Esophagus muscularis mucosa (tissue), 4 donors: Measurements from ENCODE around the gene TMEM131. TPM values are rescaled to one million over a fixed set of nuclear protein-coding genes. Genes with fewer than 3 reads are reported as not detected.

Source experiments
- DNase-seq: peaks from one replicate; pipeline ENCODE4 v3.0.0-alpha.2; 2017; ENCODE audit errors: extremely low spot score
- H3K27ac ChIP-seq, 4 donors: fragments of 200-600 bp; sonication (generic); replicated peaks in 1 of 4; 1 replicate in 3 of 4; 2 replicates in 1 of 4; pipeline ENCODE4 v1.5.1; 2016 to 2019; ENCODE audit warnings: mild to moderate bottlenecking in 1 of 4
- H3K27me3 ChIP-seq, 4 donors: fragments of 200-600 bp; sonication (generic); one replicate each; pipeline versions ENCODE4 v1.5.1 to v1.6.0; 2016 to 2019
- H3K36me3 ChIP-seq, 4 donors: fragments of 200-600 bp; sonication (generic); one replicate each; pipeline ENCODE4 v1.5.1; 2016 to 2019
- H3K4me1 ChIP-seq, 4 donors: fragments of 200-600 bp; sonication (generic); one replicate each; pipeline ENCODE4 v1.5.1; 2016 to 2019
- H3K4me3 ChIP-seq, 4 donors: fragments of 200-600 bp; sonication (generic); 1 replicate in 2 of 4; 2 replicates in 2 of 4; pipeline ENCODE4 v1.5.1; 2016 to 2019; ENCODE audit warnings: mild to moderate bottlenecking in 4 of 4, moderate library complexity in 1 of 4
- H3K9me3 ChIP-seq, 4 donors: fragments of 200-600 bp; sonication (generic); 1 replicate in 3 of 4; 2 replicates in 1 of 4; pipeline ENCODE4 v1.5.1; 2016 to 2019
- CTCF ChIP-seq, 3 experiments: fragments of 200-600 bp in 2 of 3; fragments of 450-650 bp in 1 of 3; sonication (generic) in 2 of 3; IDR thresholded peaks; one replicate each; pipeline ENCODE4 v1.5.1; 2017 to 2019; ENCODE audit warnings: antibody characterized with exemption in 3 of 3, mild to moderate bottlenecking in 2 of 3, moderate library complexity in 1 of 3
- EP300 ChIP-seq: sonication (generic); formaldehyde crosslinking; IDR thresholded peaks from one replicate; pipeline ENCODE4 v1.6.1; 2017; ENCODE audit warnings: antibody characterized with exemption
- POLR2A ChIP-seq: fragments of 450-650 bp; IDR thresholded peaks from one replicate; pipeline ENCODE4 v1.6.1; 2017; ENCODE audit warnings: antibody characterized with exemption, moderate library complexity, mild to moderate bottlenecking, low read depth
- POLR2AphosphoS5 ChIP-seq, 2 donors: sonication (generic); formaldehyde crosslinking; IDR thresholded peaks; one replicate each; pipeline ENCODE4 v1.6.1; 2017; ENCODE audit warnings: antibody characterized with exemption in 2 of 2
- WGBS: methylation state at CpG from one replicate; pipeline ENCODE4 v1.1.5; 2018; 5-methylcytosine and 5-hydroxymethylcytosine counted together
- intact Hi-C: fragments of 100-400 bp; cut with DNase I; formaldehyde crosslinking; loops from one replicate; pipeline ENCODE4 v1.15.1; 2023
- total RNA-seq, 4 donors: library from RNA; depleted of rRNA; stranded (reverse); fragments of >200 nt; gene quantifications; one replicate each; pipeline versions ENCODE4 v1.1.0 to v1.2.1, GENCODE V29; 2016

The TMEM131 gene
- total RNA-seq, 4 donors from 2014 or later, result 23.9 to 34.1 (median 26.5) TPM

DNA sequence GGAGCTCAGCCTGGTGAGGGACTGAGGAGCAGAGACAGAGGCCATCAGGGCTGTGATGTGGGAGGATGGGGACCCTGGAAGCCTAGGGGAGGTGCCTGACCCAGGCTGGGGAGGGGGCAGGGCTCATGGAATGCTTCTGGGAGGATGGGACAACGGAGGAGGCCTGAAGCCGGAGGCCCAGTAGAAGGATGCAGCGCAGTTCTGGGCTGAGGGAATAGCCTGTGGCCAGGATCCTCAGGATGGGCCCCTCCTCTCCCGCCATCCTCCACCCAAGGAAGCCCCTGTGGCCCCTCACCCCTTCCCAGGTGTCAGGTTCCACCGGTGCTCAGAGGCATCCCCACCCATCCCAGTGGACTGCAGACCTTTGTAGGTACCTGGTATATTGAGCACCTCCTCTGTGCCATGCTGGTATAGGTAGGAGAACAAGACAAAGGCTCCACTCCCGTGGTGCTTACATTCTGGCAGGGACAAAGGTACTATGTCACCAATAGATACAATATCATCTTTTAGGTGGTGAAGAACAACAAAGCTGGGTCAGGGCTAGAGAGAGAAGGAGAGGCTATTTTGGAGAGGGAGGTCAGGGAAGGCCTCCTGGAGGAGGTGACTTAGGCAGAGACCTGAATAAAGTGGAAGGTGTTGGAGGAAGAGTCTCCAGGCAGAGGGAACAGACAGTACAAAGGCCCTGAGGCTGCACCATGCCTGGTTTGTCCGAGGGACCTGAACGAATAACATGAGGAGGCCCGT lies 279.6 kb downstream of the TMEM131 start:
- intact Hi-C loops, result no loop called here
- H3K36me3 ChIP-seq, result no peaks in the 10 kb centered on the region
- H3K27me3 ChIP-seq, result no peaks in the 10 kb centered on the region
- no peak overlapping the region for H3K4me3 ChIP-seq
- H3K27ac ChIP-seq, result no peak overlapping the region
- no peak for TF ChIP-seq POLR2AphosphoS5 (IDR thresholded peaks at IDR 0.05)
- TF ChIP-seq EP300, result no peak
- no peak for TF ChIP-seq POLR2A
- TF ChIP-seq CTCF (IDR thresholded peaks at IDR 0.05), result no peak
- 88% methylated on average over 9 of the region's 9 CpGs for WGBS
- H3K9me3 ChIP-seq, result no peaks in the 10 kb centered on the region
- no peaks in the 10 kb centered on the region for H3K4me1 ChIP-seq
- no peak for DNase-seq

- TF ChIP-seq POLR2AphosphoS5 (IDR thresholded peaks at IDR 0.05) (no peak), EP300 (no peak), CTCF (IDR thresholded peaks at IDR 0.05) (no peak)
- H3K4me3 ChIP-seq, result no peak overlapping the region
- no peaks in the 10 kb centered on the region for H3K4me1 ChIP-seq
- DNase-seq, result no peak
- H3K27me3 ChIP-seq, result no peaks in the 10 kb centered on the region
- WGBS, result 91% methylated on average over 10 of the region's 13 CpGs
- H3K27ac ChIP-seq, result no peak overlapping the region
- H3K36me3 ChIP-seq, result no peaks in the 10 kb centered on the region
- intact Hi-C loops, result no loop called here
- H3K9me3 ChIP-seq, result no peaks in the 10 kb centered on the region
Observed at GRCh38 chr2:97714950-97715652, 280.6 kb downstream of the TMEM131 start.

GRCh38 chr2:97714084-97714949 lies 281.4 kb downstream of the TMEM131 start:
- intact Hi-C loops, result no loop called here

More at GRCh38 chr2:97714084-97714949, 281.4 kb downstream of the TMEM131 start:
- no peak overlapping the region for H3K4me3 ChIP-seq
- H3K4me1 ChIP-seq, result no peaks in the 10 kb centered on the region
- no peaks in the 10 kb centered on the region for H3K36me3 ChIP-seq
- TF ChIP-seq POLR2AphosphoS5 (IDR thresholded peaks at IDR 0.05) (no peak), CTCF (IDR thresholded peaks at IDR 0.05) (no peak), EP300 (no peak), POLR2A (no peak)
- 94% methylated on average over 13 of the region's 17 CpGs for WGBS
- no peak overlapping the region for H3K27ac ChIP-seq
- DNase-seq, result no peak
- no peaks in the 10 kb centered on the region for H3K9me3 ChIP-seq
- peaks cover 0 to 3% (median 0%) of the 10 kb centered on the region in 4 donors for H3K27me3 ChIP-seq
